DMS 273 (cell line): ENCODE results near the gene AGAP1.

Experiments used
- DNase-seq: peaks from one replicate; lab custom pipeline; 2025; ENCODE audit not compliant: unreplicated experiment; lab: John Stamatoyannopoulos, UW

Gene AGAP1

DNA sequence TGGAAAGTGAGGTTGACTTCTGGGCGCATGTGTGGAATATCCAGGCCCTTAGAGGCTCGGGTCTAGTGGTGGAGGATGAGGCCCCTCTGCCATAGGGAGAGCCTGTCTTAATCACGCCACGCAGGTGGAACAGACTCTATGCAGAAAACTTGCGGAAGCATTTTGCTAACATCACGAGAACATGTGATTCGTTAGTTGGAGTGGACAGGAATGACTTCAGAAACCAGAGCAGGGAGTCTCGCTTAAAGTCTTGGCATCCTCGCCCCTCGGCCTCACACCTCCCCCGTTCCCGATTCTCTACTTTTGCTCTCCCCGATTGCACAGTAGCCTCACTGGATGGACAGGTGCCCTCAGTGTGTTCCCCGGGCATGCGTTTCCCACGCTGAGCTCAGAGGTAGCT lies 340.9 kb downstream of the AGAP1 start:
- DNase-seq: no peak

DNA sequence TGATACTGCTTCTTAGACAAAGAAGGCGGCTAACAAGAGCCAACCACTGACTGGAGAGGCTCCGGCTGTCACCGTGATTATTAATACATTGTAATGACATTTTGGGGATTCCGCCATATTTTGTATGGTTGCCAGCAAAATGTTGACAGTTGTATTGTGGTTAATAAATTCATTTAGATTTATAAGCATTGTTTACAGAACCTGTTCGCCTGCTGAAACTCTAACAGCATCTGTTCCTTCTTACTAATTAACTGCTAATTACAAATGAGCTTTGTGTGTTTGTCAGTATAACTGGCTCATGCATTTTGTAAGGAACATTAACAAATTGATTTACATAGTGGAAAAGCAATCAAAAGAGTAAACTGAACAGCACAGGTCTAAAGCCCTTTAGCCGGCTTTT lies 342.0 kb downstream of the AGAP1 start:
- DNase-seq: no peak

DNA sequence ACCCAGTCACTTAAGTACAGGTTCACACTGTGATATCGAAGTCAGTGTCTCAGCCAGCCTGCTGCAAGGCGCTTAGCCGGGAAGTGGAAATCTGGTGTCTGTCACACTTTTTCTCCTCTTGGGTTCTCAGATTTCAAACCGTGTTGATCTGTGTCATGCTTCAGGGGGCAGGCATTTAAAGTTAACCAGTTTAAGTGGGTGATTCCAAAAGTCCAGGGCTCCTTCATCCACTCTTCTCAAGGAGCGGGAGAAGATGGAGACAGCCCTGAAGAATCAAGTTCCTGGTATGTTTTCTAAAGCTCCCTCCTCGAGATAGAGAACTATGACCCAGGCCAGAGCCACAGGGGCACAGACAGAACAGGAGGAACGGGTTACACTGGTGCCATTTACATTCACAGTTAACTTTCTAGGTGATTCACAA lies 342.7 kb downstream of the AGAP1 start:
- no peak for DNase-seq

DNA sequence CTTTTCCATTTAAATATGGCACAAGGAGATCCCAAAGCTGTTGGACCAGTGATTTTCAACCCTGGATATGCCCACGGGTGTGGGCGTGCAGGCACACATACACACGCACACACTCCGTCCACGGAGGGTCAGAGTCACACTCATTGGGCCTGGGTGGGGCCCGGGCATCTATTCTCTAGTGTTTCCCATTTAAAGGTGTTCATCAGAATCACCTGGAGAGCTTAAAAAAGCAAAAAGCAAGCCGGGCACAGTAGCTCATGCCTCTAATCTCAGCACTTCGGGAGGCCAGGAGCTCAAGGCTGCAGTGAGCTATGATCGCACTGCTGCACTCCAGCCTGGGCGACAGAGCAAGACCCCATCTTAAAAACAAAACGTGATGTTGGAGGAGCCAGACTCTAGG lies 345.4 kb downstream of the AGAP1 start:
- DNase-seq: no peak

DNA sequence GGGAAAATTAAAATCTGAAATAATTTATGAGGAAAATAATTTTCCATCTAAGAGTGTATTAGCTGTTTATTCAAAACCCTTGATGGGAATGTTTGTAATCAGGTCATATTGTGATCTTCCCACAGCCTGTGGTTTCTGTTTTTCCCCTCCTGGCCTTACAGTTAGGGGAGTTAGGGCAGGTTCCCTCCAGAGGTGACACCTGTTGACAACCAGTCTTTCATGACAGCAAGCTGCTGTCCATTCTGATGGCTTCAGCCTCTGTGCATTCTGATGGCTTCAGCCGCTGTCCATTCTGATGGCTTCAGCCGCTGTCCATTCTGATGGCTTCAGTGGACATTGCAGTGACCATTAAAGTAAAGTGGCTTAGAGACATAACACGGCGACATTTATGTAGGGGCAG lies 346.1 kb downstream of the AGAP1 start:
- no peak for DNase-seq

DNA sequence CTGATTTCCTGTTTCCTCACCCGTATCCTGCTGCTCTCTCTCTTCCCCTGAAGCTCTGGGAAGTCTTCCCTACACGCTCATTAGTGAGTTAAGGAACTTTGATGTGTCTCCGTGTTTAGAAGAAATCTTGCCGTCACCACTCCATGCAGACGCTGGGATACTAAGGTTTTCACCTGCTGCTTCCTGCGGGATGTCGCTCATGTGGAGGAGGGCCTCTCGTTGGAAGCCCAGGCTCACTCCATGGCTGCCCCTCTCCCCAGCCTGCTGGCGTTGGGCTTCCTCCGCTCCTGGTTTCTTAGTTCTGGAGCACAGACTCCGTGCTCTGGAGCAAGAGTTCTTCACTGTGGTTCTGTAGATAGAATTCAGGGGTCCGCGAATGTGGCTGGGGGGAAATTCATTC lies 348.0 kb downstream of the AGAP1 start:
- DNase-seq: no peak

DNA sequence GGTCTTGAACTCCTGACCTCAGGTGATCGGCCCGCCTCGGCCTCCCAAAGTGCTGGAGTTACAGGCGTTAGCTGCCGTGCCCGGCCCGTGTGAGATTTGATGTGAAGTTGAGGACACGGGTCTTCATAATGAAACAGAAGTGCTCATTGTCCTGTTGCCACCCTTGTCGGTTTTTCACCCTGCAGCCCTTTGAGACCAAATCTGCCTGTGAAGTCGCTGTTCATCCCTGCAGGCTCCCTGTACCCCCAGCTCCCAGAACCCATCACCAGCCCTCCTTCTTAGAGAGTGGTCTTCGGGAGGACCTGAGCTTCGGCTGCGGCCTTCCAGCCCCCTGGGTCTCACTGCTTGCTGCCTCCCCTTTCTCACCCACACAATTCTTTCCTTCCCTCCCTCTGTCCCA lies 349.1 kb downstream of the AGAP1 start:
- DNase-seq: no peak

DNA sequence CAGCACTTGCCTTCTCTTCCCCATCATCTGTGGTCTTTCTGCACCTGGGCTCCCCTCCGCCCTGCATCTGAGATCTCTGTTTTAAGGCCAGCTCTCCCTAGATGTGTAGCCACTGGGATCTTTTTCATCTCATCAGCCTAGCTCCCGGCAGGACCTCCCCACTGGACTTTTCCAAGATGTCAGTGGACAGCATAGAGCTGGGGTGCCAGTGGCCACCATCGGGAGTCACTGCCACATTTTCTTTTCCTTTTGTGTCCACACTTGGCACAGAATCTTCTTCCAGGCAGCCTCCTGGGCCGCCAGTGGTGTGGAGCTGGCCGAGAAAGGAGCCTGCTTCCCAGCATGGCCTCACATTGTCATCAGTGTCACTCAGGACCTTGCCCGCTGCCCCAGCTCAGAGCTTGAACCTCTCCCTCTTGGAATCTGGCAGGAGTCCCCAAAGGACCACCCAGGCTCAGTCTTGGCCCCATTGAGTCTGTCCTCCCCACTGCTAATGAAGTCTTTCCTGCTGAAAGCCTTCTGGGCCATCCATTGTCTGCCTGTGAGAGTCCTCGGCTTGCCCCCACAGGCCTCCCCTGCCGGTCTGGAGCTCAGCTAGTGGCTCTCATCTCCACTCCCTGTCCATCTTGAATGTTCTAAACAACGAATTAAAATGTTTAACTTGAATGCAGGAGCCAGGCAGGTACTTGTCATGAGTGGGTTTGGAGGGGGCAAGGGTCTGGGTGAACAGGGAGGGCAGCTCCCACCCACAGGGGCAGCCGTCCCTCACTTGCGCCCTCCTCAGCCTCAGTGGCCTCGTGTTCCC lies 349.9 kb downstream of the AGAP1 start:
- no peak for DNase-seq

DNA sequence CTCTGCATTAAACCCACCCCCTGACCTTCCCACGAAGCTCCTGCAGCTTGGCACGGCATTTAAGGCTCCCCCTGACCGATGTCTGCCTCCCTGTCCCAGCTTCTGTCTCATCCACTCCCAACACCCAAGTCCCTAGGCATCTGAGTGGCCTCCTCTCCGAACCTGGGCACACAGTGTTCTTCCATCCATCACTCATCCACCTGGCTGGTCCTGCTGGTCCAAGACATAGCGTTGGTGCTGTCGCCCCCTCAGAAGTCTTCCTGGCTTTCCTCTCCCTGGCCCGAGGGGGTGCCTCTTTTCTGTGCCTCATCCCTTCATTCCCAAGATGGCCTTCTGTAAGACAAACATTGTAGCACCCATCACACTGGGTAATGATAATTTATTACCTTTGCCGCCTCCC lies 350.7 kb downstream of the AGAP1 start:
- no peak for DNase-seq

DNA sequence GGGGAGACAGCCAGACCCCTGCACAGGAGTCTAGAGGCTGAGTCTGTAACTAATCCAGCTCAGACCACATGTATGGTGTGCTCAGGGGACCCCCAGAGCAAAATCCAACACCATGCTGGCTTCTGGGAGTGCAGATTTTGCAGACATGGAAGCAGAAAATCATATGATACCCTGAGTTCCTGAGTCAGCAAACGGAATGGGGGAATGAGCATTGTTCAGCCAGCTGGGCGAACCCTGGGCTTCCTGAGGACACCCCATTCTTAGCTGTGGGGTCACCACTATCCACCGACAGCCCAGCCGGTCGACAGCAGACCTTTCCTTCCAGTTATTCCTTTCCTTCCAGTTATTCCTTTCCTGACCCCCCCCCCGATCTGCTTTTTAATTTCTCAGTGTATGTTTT lies 351.4 kb downstream of the AGAP1 start:
- no peak for DNase-seq

DNA sequence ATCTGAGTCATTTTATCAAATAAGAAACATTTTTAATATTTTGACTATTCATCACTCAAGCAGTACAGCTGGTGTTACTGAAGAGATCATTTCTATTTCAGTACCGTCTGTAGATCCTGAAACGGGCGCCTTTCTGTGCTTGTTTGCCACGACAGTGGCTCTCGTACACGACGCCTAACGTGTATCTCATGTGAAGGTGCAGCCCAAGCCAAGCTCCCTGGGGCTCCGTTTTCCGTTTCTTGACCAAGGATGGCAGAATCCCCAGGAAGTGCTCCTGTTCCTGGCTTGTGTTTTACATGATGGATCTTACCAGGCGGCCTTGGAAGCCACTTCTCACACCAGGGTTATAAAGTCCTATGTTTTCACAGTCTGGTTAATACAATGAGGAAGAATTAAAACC lies 353.7 kb downstream of the AGAP1 start:
- DNase-seq: no peak

DNA sequence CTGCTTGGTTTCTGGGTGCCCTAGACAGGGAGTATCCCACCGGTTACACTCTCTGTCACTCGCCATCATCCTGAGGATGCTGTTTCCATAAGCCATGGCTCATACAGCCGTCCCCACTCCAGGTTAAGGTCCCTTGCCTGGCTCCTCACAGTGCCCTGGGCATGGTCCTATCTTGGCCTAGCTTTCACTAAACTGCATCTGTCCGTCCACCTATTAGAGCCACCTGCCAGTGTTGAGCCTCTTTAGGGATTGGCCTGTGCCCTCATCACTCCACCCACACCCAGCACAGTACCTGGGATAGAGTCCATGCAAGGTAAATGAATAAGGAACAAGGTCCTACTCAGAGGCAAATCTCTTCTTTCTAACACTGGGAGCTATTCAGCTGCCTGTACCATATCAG lies 354.2 kb downstream of the AGAP1 start:
- no peak for DNase-seq

DNA sequence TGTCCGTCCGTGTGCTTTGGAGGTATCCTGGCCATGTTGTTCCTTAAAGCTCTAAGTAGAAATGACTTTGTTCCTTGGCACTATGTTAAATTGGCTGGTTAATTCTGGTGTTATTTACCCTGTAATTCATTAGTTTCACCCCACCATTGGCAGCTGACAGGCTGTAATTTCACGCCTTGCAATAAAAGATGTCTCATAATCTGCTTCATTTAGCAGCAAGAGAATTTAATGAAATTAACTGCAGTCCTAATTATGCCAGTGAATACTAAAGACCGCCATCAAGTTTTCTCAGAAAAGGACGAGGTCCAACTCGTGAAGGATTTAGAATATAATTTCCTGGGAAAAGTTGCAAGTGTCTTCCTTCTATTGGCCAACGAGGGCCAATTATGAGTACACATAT lies 355.1 kb downstream of the AGAP1 start:
- no peak for DNase-seq

DNA sequence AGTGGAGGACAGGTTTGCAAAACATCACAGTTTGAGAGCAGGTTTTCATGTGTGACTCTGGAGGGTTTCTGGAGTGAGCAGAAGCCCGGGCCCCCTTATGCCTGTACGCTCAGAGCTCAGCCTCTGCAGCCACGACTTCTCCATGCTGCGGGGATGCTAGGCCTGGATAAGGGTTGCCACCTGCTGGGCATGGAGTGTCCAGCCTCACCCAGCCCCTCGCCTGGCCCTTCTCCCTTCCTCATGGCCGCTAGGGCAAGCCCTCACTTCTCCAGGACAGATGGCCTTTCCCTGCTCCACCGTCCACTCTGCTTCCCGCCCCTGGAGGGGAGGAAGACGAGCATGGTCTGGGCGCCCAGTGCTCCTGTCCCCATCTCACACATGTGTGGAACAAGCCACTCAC lies 355.6 kb downstream of the AGAP1 start:
- no peak for DNase-seq

DNA sequence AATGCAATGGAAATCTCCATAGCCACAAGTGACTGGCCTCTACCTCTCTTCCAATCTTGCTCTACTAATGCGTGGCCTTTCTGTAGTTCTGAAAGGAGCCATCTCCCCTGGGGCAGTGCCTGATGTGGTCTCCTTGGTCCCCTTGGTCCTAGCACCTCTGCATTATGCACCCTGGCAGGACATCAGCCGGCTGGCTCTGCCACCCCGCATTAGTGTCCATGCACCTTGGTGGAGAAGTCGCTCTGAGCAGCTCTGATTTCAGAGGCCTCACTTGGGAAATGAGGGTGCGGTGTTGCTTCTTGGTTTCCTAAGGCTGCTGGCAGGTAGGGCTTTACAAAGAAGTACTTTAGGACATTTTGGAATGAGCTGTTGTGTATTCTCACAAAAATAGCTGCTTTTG lies 356.4 kb downstream of the AGAP1 start:
- no peak for DNase-seq

DNA sequence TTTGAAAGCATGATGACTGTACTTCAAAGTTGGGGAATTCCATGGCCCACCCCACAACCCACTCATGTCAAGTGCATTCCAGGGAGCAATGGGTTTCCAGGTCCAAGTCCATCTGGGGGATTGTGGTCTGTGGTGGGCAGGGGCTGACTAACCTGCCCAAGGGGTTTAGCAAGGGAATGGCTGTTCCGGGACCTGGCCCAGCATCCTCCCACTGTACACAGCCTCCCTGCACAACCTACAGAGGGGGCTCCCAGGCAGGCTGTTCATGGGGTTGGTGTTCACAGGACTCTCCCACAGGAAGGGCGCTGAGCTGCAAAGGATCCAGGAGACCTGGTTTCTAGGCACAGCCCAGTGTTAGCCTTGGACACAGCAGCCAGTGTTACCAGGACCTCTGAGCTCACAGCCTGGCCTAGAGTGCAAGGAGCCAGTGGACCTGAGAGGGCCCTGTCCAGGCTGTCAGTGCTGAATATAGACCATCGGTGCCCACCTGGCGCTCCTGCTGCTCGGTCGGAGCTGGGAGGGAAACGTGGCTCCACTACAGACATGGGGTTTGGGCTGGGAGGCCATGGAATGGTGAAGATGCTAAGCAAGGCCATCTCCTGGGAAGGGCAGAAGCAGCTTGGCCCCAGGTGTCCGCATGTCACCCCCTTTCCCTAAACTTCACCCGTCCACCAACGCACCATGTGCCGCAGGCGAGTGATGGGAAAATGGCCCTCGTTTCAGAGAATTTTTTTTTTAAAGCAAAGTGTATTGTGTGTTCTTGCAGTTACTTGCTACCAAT lies 357.1 kb downstream of the AGAP1 start:
- DNase-seq: no peak

DNA sequence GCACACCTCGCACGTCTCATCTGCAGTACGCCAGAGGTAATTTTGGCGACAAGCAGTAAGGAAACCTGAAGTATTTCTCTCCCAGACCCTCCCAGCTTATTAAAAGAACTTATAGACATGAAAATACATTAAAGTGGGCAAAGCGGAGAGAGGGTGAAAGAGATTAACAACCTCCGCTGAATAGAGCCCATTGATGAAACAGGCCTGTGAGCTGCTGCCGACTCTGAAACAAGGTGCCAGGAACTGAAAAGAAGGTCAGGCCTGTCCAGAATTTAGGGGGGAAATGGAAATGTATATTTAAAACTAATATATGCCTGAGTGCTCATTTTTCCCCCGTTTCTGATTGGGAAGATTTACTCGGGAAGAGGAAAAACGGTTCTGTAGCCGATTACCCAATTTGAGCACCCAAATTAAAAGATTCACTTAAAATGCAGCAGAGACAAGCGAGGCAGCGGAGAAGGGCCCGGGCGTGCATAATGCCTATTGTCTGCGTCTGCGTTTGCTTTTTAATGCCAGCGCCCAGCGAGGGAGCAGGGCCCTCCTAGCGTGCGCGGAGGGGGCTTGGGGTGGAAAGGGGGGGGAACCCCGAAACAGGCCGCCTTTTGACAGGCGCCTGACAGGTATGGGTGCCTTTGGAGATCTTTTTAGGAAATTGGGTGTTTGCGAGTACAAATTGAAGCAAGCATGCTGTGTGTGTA lies 358.1 kb downstream of the AGAP1 start:
- DNase-seq: no peak

DNA sequence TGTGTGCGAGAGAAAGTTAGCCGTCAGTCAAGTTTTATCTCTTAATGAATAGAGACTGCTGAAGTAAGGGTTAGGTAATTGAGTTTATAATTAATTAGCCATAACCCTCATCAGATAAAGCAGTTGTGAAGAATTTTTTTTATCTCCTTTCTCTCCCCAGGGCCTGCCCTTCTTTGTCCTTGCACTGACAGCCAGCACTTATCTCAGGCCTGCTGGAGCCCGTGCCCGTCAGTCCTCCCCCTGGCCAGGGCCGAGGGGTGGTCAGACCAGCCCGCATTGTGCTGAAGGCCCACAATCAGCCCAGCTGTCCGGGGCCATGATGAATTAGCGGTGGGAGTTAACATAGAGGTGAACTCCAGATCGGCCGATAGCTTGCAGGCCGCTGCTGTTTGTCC lies 358.7 kb downstream of the AGAP1 start:
- no peak for DNase-seq

DNA sequence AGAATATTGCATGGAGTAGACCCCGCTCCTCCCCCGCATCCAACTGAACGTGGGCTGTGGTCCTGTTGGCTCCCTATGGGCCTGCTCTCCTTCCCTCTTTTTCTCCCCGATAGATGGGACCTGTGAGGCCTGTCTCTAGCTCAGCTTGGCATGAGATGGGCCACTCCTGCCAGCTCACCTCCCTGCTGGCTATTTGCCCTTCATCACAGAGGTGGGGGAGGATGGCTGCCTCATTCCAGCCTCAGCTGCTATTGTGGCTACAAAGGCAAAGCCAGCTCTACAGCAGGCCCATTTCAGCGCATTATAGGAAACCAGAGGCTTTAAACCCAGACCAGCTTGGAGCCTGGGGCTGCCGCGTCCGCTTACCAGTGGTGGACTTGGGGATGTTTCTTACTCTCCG lies 360.4 kb downstream of the AGAP1 start:
- DNase-seq: no peak

DNA sequence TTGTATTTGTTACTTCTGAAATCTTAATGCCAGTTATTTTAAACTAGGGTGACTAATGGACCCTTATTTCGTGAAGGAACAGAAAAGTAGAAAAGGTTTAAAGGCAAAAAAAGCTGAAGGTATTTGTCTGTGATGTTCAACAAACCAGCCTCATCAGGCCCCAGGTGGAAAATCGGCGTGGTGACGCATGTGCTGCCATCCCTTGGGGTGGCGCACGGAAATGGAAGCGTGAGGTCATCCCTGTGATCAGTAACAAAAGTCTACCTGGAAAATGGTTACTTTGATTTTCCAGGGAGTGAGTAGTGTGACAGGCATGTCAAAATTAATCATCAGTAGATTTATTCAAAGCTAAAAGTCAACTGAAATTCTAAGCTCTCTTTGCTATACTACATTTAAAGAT lies 361.2 kb downstream of the AGAP1 start:
- DNase-seq: no peak

DNA sequence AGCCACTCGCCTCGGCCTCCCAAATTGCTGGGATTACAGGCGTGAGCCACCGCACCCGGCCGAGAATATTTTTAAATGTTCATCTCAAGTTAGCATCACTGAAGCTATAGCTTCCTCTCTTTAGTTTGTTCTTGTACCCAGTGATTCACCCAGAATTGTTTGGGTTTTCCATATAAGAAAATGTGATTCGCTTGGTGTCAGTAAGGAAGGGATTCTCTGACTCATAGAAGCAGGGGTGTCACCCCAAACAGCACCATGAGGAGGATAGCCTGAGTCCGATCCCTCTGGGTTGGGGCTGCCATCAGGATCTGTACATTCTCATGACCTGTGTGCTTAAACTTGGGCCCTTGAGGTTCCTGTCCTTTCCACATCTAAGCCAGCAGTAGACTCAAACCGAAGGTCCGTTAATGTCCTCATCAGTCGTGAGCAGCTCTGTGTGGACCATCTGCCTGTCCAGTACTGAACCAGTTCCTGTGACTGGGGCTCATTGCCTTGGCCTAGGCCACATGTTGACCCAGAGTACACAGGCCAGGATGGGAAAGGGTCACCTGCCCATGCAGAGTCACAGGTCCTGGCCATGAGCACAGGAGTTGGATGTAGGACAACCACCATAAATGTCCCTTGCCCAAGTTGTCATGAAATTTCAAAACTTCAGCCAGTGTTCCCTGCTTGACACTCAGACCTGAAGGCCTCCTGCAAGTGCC lies 362.5 kb downstream of the AGAP1 start:
- DNase-seq: no peak
